CD14-positive monocyte (primary cell): ENCODE data around the gene FNDC3B. TPM values are rescaled to one million over a fixed set of nuclear protein-coding genes. Genes with fewer than 3 reads are reported as not detected.

Experiments
- DNase-seq, 3 donors: peaks; one replicate each; pipeline ENCODE4 v3.0.0-alpha.2; 2011 to 2022
- H2AFZ ChIP-seq: 2 replicates; pipeline ENCODE4 v1.6.0; 2012; ENCODE audit warnings: mild to moderate bottlenecking, low read depth, low read length, inconsistent platforms; ENCODE audit not compliant: insufficient read depth, poor library complexity, severe bottlenecking
- H3K27ac ChIP-seq, 2 donors: 1 replicate in 1 of 2; 2 replicates in 1 of 2; pipeline ENCODE4 v1.5.1; 2012 to 2013; ENCODE audit warnings: low read length in 2 of 2, control low read depth in 1 of 2, inconsistent platforms in 1 of 2, low read depth in 1 of 2, mild to moderate bottlenecking in 1 of 2
- H3K27me3 ChIP-seq, 2 donors: one replicate each; pipeline versions ENCODE4 v1.6.0 to v1.6.1; 2011 to 2013; ENCODE audit warnings: low read length in 2 of 2; ENCODE audit not compliant: control insufficient read depth in 2 of 2, insufficient read depth in 2 of 2
- H3K36me3 ChIP-seq, 2 donors: replicated peaks in 1 of 2; 1 replicate in 1 of 2; 2 replicates in 1 of 2; pipeline versions ENCODE4 v1.5.1 to v1.6.1; 2012 to 2013; ENCODE audit warnings: low read length in 2 of 2, control low read depth in 1 of 2, inconsistent platforms in 1 of 2, mild to moderate bottlenecking in 1 of 2; ENCODE audit not compliant: insufficient read depth in 2 of 2, control insufficient read depth in 1 of 2
- H3K4me1 ChIP-seq, 2 donors: 1 replicate in 1 of 2; 2 replicates in 1 of 2; pipeline versions ENCODE4 v1.5.1 to v1.6.1; 2012 to 2013; ENCODE audit warnings: low read length in 2 of 2, control low read depth in 1 of 2, inconsistent platforms in 1 of 2, mild to moderate bottlenecking in 1 of 2, moderate library complexity in 1 of 2; ENCODE audit not compliant: insufficient read depth in 2 of 2, control insufficient read depth in 1 of 2
- H3K4me2 ChIP-seq: replicated peaks from 2 replicates; pipeline ENCODE3; 2012; ENCODE audit warnings: low read length, moderate library complexity, mild to moderate bottlenecking; ENCODE audit not compliant: poor library complexity, severe bottlenecking; ENCODE audit errors: extremely low read depth
- H3K4me3 ChIP-seq, 3 experiments: fragments of 200-600 bp in 1 of 3; sonication (generic) in 1 of 3; replicated peaks in 1 of 3; 1 replicate in 2 of 3; 2 replicates in 1 of 3; pipeline ENCODE4 v1.5.1; 2011 to 2013; ENCODE audit warnings: low read length in 3 of 3, mild to moderate bottlenecking in 3 of 3, control low read depth in 2 of 3, low read depth in 2 of 3, inconsistent platforms in 1 of 3, moderate library complexity in 1 of 3
- H3K79me2 ChIP-seq: 2 replicates; pipeline ENCODE4 v1.6.0; 2012; ENCODE audit warnings: mild to moderate bottlenecking, control low read depth, inconsistent platforms, low read length, moderate library complexity; ENCODE audit not compliant: insufficient read depth
- H3K9ac ChIP-seq: 2 replicates; pipeline ENCODE4 v1.6.0; 2017; ENCODE audit warnings: low read length, mild to moderate bottlenecking; ENCODE audit not compliant: insufficient read depth, poor library complexity, severe bottlenecking
- H3K9me3 ChIP-seq, 2 donors: replicated peaks in 1 of 2; 1 replicate in 1 of 2; 2 replicates in 1 of 2; pipeline versions ENCODE4 v1.5.1 to v1.6.1; 2012 to 2013; ENCODE audit warnings: low read length in 2 of 2, control low read depth in 1 of 2; ENCODE audit not compliant: control insufficient read depth in 1 of 2, insufficient read depth in 1 of 2
- H4K20me1 ChIP-seq: 2 replicates; pipeline ENCODE4 v1.6.0; 2012; ENCODE audit warnings: mild to moderate bottlenecking, low read length, control low read depth, moderate library complexity; ENCODE audit not compliant: insufficient read depth
- H3K27ac Mint-ChIP-seq, 7 donors: one replicate each; pipeline ENCODE4 v1.8.0; 2020; ENCODE audit warnings: mild to moderate bottlenecking in 7 of 7, mixed read lengths in 7 of 7, moderate library complexity in 6 of 7, inconsistent platforms in 2 of 7
- H3K27me3 Mint-ChIP-seq, 3 donors: one replicate each; pipeline ENCODE4 v1.8.0; 2021 to 2022; ENCODE audit warnings: low read depth in 3 of 3, mild to moderate bottlenecking in 3 of 3, mixed read lengths in 3 of 3, moderate library complexity in 3 of 3, inconsistent platforms in 1 of 3
- H3K36me3 Mint-ChIP-seq, 2 donors: one replicate each; pipeline ENCODE4 v1.8.0; 2020; ENCODE audit warnings: mixed read lengths in 2 of 2, inconsistent platforms in 1 of 2, mild to moderate bottlenecking in 1 of 2
- H3K4me1 Mint-ChIP-seq: one replicate; pipeline ENCODE4 v1.8.0; 2020; ENCODE audit warnings: mild to moderate bottlenecking, mixed read lengths
- H3K4me3 Mint-ChIP-seq, 2 donors: one replicate each; pipeline ENCODE4 v1.8.0; 2020; ENCODE audit warnings: mild to moderate bottlenecking in 2 of 2, mixed read lengths in 2 of 2, moderate library complexity in 1 of 2
- H3K9me3 Mint-ChIP-seq, 7 donors: one replicate each; pipeline ENCODE4 v1.8.0; 2020 to 2022; ENCODE audit warnings: mixed read lengths in 7 of 7, mild to moderate bottlenecking in 6 of 7, moderate library complexity in 6 of 7, inconsistent platforms in 2 of 7
- WGBS: methylation state at CpG from one replicate; pipeline ENCODE4 v1.1.5; 2013; ENCODE audit warnings: missing lambda C conversion rate; ENCODE audit not compliant: insufficient coverage; 5-methylcytosine and 5-hydroxymethylcytosine counted together
- intact Hi-C, 2 donors: fragments of 100-400 bp; cut with micrococcal nuclease; formaldehyde crosslinking; loops; one replicate each; pipeline versions ENCODE4 v1.15.0 to v1.15.1; 2023
- polyA plus RNA-seq, 3 donors: library from polyadenylated mRNA; depleted of rRNA in 1 of 3; unstranded in 2 of 3; stranded (reverse) in 1 of 3; fragments of 300-500 nt in 2 of 3; fragments of >200 nt in 1 of 3; fragmentation: Illumina TruSeq in 2 of 3; gene quantifications; 1 replicate in 2 of 3; 2 replicates in 1 of 3; pipeline ENCODE4 v1.2.3, GENCODE V29; 2012 to 2021
- TF ChIP-seq, protein P1 (sequence below): fragments of 200-600 bp; IDR thresholded peaks from one replicate; pipeline ENCODE4 v1.8.0; 2022; ENCODE audit warnings: antibody characterized with exemption, mild to moderate bottlenecking

Gene FNDC3B
- polyA plus RNA-seq, 3 donors, result 19.6 to 36.1 (median 25.7) TPM

DNA sequence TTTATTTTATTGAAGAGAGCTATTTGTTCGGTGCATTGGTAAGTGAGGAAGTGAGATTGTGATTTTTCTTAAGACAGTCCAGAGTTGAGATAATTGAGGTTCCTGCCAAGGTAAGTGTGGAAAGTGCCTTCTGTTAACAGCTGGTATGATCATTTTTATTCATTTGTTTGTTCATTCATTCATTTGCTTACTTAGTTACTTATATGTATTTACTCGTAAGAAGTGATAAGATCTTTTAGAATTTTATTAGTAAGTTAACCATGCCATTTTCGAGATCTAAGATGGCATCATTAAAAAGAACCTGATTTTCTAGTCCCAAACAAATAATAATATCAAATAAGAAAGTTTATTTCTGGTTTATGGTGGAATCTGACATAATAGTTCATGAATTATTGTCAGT, 258.9 kb downstream of the FNDC3B start:
- intact Hi-C loops, result no loop called here
- H3K4me1 Mint-ChIP-seq, result peaks cover 2% of the 10 kb centered on the region
- H3K4me2 ChIP-seq, result no peak overlapping the region
- WGBS, result 60% methylated on average over 1 of the region's 3 CpGs
- H3K27me3 ChIP-seq, result no peaks in the 10 kb centered on the region
- peaks cover 5% of the 10 kb centered on the region for H4K20me1 ChIP-seq
- H3K4me1 ChIP-seq, result no peaks in the 10 kb centered on the region
- no peak overlapping the region for H3K9ac ChIP-seq
- peaks cover 68 to 91% of the 10 kb centered on the region in 2 donors for H3K36me3 Mint-ChIP-seq
- peak overlapping the region in 1 of 2 donors; percentile 21 for H3K27ac ChIP-seq
- no peak for DNase-seq
- peaks cover 16% of the 10 kb centered on the region for H3K79me2 ChIP-seq
- H3K9me3 Mint-ChIP-seq, result peaks cover 8 to 17% (median 13%) of the 10 kb centered on the region in 7 donors
- no peak overlapping the region for H2AFZ ChIP-seq
- peaks cover 62 to 90% of the 10 kb centered on the region in 2 donors for H3K36me3 ChIP-seq
- peak overlapping the region in 1 of 7 donors; percentile 58 for H3K27ac Mint-ChIP-seq
- TF ChIP-seq, protein P1, sequence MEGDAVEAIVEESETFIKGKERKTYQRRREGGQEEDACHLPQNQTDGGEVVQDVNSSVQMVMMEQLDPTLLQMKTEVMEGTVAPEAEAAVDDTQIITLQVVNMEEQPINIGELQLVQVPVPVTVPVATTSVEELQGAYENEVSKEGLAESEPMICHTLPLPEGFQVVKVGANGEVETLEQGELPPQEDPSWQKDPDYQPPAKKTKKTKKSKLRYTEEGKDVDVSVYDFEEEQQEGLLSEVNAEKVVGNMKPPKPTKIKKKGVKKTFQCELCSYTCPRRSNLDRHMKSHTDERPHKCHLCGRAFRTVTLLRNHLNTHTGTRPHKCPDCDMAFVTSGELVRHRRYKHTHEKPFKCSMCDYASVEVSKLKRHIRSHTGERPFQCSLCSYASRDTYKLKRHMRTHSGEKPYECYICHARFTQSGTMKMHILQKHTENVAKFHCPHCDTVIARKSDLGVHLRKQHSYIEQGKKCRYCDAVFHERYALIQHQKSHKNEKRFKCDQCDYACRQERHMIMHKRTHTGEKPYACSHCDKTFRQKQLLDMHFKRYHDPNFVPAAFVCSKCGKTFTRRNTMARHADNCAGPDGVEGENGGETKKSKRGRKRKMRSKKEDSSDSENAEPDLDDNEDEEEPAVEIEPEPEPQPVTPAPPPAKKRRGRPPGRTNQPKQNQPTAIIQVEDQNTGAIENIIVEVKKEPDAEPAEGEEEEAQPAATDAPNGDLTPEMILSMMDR, result no peak
- H3K9me3 ChIP-seq, result peaks cover 11 to 16% of the 10 kb centered on the region in 2 donors
- no peak overlapping the region for H3K4me3 Mint-ChIP-seq
- H3K4me3 ChIP-seq, result no peak overlapping the region
- no peaks in the 10 kb centered on the region for H3K27me3 Mint-ChIP-seq

DNA sequence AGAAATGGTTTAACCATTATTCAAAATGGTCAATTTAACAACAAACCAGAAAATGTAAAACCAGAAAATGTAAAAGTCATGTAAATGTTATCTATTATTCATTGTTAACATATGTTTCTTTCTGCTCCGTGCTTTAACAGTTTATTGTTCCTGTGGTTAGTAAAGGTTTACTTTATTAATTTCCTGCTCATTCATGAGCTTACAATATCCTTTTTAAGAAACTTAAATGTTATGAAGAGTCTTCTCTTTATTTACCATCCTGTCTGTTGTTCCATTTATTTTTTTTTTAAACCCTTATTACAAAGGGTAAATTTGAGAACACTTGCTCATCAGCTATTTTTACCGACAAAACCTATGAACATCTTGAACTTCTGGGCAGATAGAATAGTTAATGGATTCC, 260.8 kb downstream of the FNDC3B start:
- H3K9ac ChIP-seq, result no peak overlapping the region
- Mint-ChIP-seq H3K27ac (peak overlapping the region in 1 of 7 donors; percentile 43), H3K9me3 (peaks cover 0 to 1% (median 0%) of the 10 kb centered on the region in 7 donors), H3K4me3 (no peak overlapping the region), H3K36me3 (peaks cover 70 to 91% of the 10 kb centered on the region in 2 donors), H3K4me1 (no peaks in the 10 kb centered on the region), H3K27me3 (no peaks in the 10 kb centered on the region)
- no peaks in the 10 kb centered on the region for H3K4me1 ChIP-seq
- no peak overlapping the region for H3K4me3 ChIP-seq
- peaks cover 11% of the 10 kb centered on the region for H3K79me2 ChIP-seq
- no peak overlapping the region for H2AFZ ChIP-seq
- H3K27me3 ChIP-seq, result no peaks in the 10 kb centered on the region
- no peak for DNase-seq
- no peaks in the 10 kb centered on the region for H3K9me3 ChIP-seq
- 100% methylated on average over 1 of the region's 2 CpGs for WGBS
- H3K4me2 ChIP-seq, result no peak overlapping the region
- H3K36me3 ChIP-seq, result peaks cover 69 to 98% of the 10 kb centered on the region in 2 donors
- peak overlapping the region in 1 of 2 donors; percentile 9 for H3K27ac ChIP-seq
- TF ChIP-seq, protein P1, result no peak
- intact Hi-C loops, result no loop called here
- H4K20me1 ChIP-seq, result peaks cover 3% of the 10 kb centered on the region
